Pancreas (tissue), 10 donors: ENCODE data around the gene SAA1. TPM values are rescaled to one million over a fixed set of nuclear protein-coding genes. Genes with fewer than 3 reads are reported as not detected.

Experiments used
- ATAC-seq, 4 donors: fragments of 200-7000 bp; cut with Tn5 transposase; one replicate each; pipeline versions ENCODE4 v1.8.0 to v1.9.1; 2020; ENCODE audit warnings: mild to moderate bottlenecking in 4 of 4, moderate library complexity in 4 of 4
- DNase-seq, 6 donors: peaks; one replicate each; pipeline ENCODE4 v3.0.0-alpha.2; 2020
- FAIRE-seq: peaks from 2 replicates; lab custom pipeline; 2012; peaks lifted over from hg19 to GRCh38; lab: Jason Lieb, UNC
- H3K27ac ChIP-seq, 4 donors: fragments of 200-600 bp; sonication (generic); 1 replicate in 3 of 4; 2 replicates in 1 of 4; pipeline versions ENCODE4 v1.5.0 to v1.8.0; 2020
- H3K27me3 ChIP-seq, 4 donors: fragments of 200-600 bp; one replicate each; pipeline ENCODE4 v1.8.0; 2021
- H3K36me3 ChIP-seq, 3 donors: fragments of 200-600 bp; sonication (generic) in 1 of 3; one replicate each; pipeline versions ENCODE4 v1.5.0 to v1.8.0; 2020 to 2021
- H3K4me1 ChIP-seq, 3 donors: fragments of 200-600 bp; one replicate each; pipeline ENCODE4 v1.8.0; 2021
- H3K4me3 ChIP-seq, 4 donors: fragments of 200-600 bp; sonication (generic) in 2 of 4; one replicate each; pipeline versions ENCODE4 v1.5.0 to v1.8.0; 2020 to 2021
- H3K9me3 ChIP-seq, 4 donors: fragments of 200-600 bp; one replicate each; pipeline ENCODE4 v1.8.0; 2021
- CTCF ChIP-seq, 4 donors: fragments of 200-600 bp; sonication (generic) in 3 of 4; IDR thresholded peaks; one replicate each; pipeline versions ENCODE4 v1.5.0 to v1.8.0; 2021; ENCODE audit warnings: antibody characterized with exemption in 4 of 4
- WGBS, 2 donors: extraction: QIAGEN DNeasy Blood & Tissue Kit; methylation state at CpG; one replicate each; pipeline ENCODE4 v1.1.7; 2013; 5-methylcytosine and 5-hydroxymethylcytosine counted together
- intact Hi-C, 3 donors: fragments of 100-400 bp; cut with DNase I; formaldehyde crosslinking; loops; one replicate each; pipeline versions ENCODE4 v1.11.1 to v1.14.2; 2022
- polyA plus RNA-seq, 2 donors: library from polyadenylated mRNA; stranded (reverse); fragments of 200-250 nt; gene quantifications; one replicate each; pipeline ENCODE4 v1.2.3, GENCODE V29; 2013
- total RNA-seq, 6 donors: library from RNA; stranded (reverse); fragmentation: NEBNext Ultra II Directional in 4 of 6; extraction: Animal tissue kit (Norgen Biotek cat#: 25700) in 4 of 6; gene quantifications; one replicate each; pipeline versions ENCODE4 v1.2.1 to v1.2.4, GENCODE V29; 2021 to 2023
- donor health status: healthy with polysubstance abuse.
- donor health status: DM: no; HTN: no; CAD: no; lungs with moderate emphysema.
- donor health status: DM: no; HTN: no; CAD: no.
- donor health status: control.
- donor health status: control.
- donor health status: Bipolar disorder and iron deficiency.
- donor health status: DM: yes; HTN: yes; CAD: no.
- donor health status: DM: no; HTN: no; CAD: no.
- donor health status: DM: no; HTN: no; CAD: no.
- donor health status: DM: yes; HTN: yes; CAD: no.

Gene SAA1
- total and polyA plus RNA-seq, 8 donors = 0.67 to 77.9 (median 11.3) TPM

- Histone ChIP-seq H3K4me1 (peaks cover 22 to 38% (median 27%) of the 10 kb centered on the region in 3 donors), H3K27me3 (no peaks in the 10 kb centered on the region), H3K27ac (no peak overlapping the region), H3K36me3 (no peaks in the 10 kb centered on the region), H3K9me3 (no peaks in the 10 kb centered on the region), H3K4me3 (no peak overlapping the region)
- no peak for FAIRE-seq
- no peak for TF ChIP-seq CTCF (IDR thresholded peaks at IDR 0.05)
- DNase-seq = no peak
- WGBS, 2 donors = 95 to 100% methylated on average over 2 of the region's 2 CpGs
- intact Hi-C loops = no loop called here
- ATAC-seq = no peak
Measured at GRCh38 chr11:18315893-18316292, 49.8 kb downstream of the SAA1 start.

GRCh38 chr11:18317551-18317950 is 51.5 kb downstream of the SAA1 start:
- Histone ChIP-seq H3K4me3 (no peak overlapping the region), H3K4me1 (peaks cover 13 to 32% (median 20%) of the 10 kb centered on the region in 3 donors), H3K9me3 (no peaks in the 10 kb centered on the region), H3K27me3 (no peaks in the 10 kb centered on the region), H3K27ac (no peak overlapping the region), H3K36me3 (no peaks in the 10 kb centered on the region)
- no peak for TF ChIP-seq CTCF (IDR thresholded peaks at IDR 0.05)
- no peak for DNase-seq
- 90 to 91% methylated on average over 4 of the region's 4 CpGs for WGBS, 2 donors
- intact Hi-C loops = no loop called here
- FAIRE-seq = no peak
- ATAC-seq = no peak

Other genes starting within 250 kb of the SAA1 start
- under 1 TPM; 0.03 to 0.35 (median 0.14) TPM for gene TPH1, start 220.0 kb upstream of the SAA1 start, total RNA-seq
- gene TPH1, start 220.0 kb upstream of the SAA1 start, polyA plus RNA-seq = under 1 TPM; 0.23 to 0.47 TPM
- gene SAAL1, start 160.2 kb upstream of the SAA1 start, total RNA-seq = 1 to 10 TPM; 4.6 to 7.4 (median 5.5) TPM
- gene SAAL1, start 160.2 kb upstream of the SAA1 start, polyA plus RNA-seq = 1 to 10 TPM; 7.0 to 8.8 TPM
- not detected for gene MRGPRX3, start 133.7 kb upstream of the SAA1 start, total RNA-seq
- gene MRGPRX3, start 133.7 kb upstream of the SAA1 start, polyA plus RNA-seq = not detected
- not detected for gene MRGPRX4, start 93.4 kb upstream of the SAA1 start, total RNA-seq
- not detected for gene MRGPRX4, start 93.4 kb upstream of the SAA1 start, polyA plus RNA-seq
- under 1 TPM in 1 of 6 donors, not detected in 5; 0.44 TPM for gene SAA4, start 29.5 kb upstream of the SAA1 start, total RNA-seq
- gene SAA4, start 29.5 kb upstream of the SAA1 start, polyA plus RNA-seq = not detected
- gene SAA2, start 17.6 kb upstream of the SAA1 start, total RNA-seq = 10 to 100 TPM in 3 of 6 donors, under 1 TPM in 1, not detected in 2; 0.59 to 22.0 (median 16.8) TPM
- gene SAA2, start 17.6 kb upstream of the SAA1 start, polyA plus RNA-seq = 1 to 10 TPM in 1 of 2 donors, under 1 TPM in 1; 0.49 to 3.3 TPM
- 1 to 10 TPM; 4.6 to 9.7 (median 7.3) TPM for gene HPS5, start 55.9 kb downstream of the SAA1 start, total RNA-seq
- gene HPS5, start 55.9 kb downstream of the SAA1 start, polyA plus RNA-seq = 1 to 10 TPM; 3.4 to 5.0 TPM
- 10 to 100 TPM; 13.9 to 23.1 (median 18.2) TPM for gene GTF2H1, start 56.3 kb downstream of the SAA1 start, total RNA-seq
- 10 to 100 TPM; 11.9 to 20.5 TPM for gene GTF2H1, start 56.3 kb downstream of the SAA1 start, polyA plus RNA-seq
- 100 to 1,000 TPM in 3 of 6 donors, 10 to 100 TPM in 3; 66.2 to 223 (median 116) TPM for gene LDHA, start 128.3 kb downstream of the SAA1 start, total RNA-seq
- gene LDHA, start 128.3 kb downstream of the SAA1 start, polyA plus RNA-seq = 100 to 1,000 TPM in 1 of 2 donors, 10 to 100 TPM in 1; 75.8 to 100 TPM
- gene LDHC, start 146.1 kb downstream of the SAA1 start, total RNA-seq = under 1 TPM in 2 of 6 donors, not detected in 4; 0.47 to 0.86 TPM
- gene LDHC, start 146.1 kb downstream of the SAA1 start, polyA plus RNA-seq = 1 to 10 TPM in 1 of 2 donors, under 1 TPM in 1; 0.38 to 1.3 TPM
- gene LDHAL6A, start 189.6 kb downstream of the SAA1 start, total RNA-seq = not detected
- gene LDHAL6A, start 189.6 kb downstream of the SAA1 start, polyA plus RNA-seq = under 1 TPM in 1 of 2 donors, not detected in 1; 0.02 TPM